K562 (cell line): ENCODE data around the gene TCF12. TPM values are rescaled to one million over a fixed set of nuclear protein-coding genes. Genes with fewer than 3 reads are reported as not detected.

Experiments used
- ATAC-seq: fragments of 200-7000 bp; cut with Tn5 transposase; 3 replicates; pipeline ENCODE4 v1.9.1; 2020; ENCODE audit warnings: moderate library complexity
- BruUV-seq: library from RNA; stranded (reverse); fragments of 400-500 nt; replicated peaks from 2 replicates; lab custom pipeline; 2021; lab: Mats Ljungman, UMichigan
- CTCF ChIA-PET: fragments of 300-600 bp; formaldehyde crosslinking; extraction: SDS; loops from one replicate; lab custom pipeline; 2021; ENCODE audit warnings: low intra/inter-chr PET ratio; lab: Yijun Ruan, JAX
- POLR2A ChIA-PET: fragments of 300-600, 350-650 bp; sonication (Branson Sonifier 250); formaldehyde crosslinking; extraction: SDS; loops from one replicate; lab custom pipeline; 2021; ENCODE audit warnings: antibody characterized with exemption, inconsistent platforms; lab: Yijun Ruan, JAX
- DNase-seq, 4 experiments: peaks; one replicate each; pipeline versions ENCODE4 v3.0.0 to v3.0.0-alpha.2; 2011 to 2018; ENCODE audit warnings: low spot score in 3 of 4, mixed read lengths in 3 of 4; ENCODE audit errors: extremely low read depth in 1 of 4
- FAIRE-seq: peaks from 2 replicates; lab custom pipeline; 2011; peaks lifted over from hg19 to GRCh38; lab: Jason Lieb, UNC
- H2AFZ ChIP-seq: 2 replicates; pipeline ENCODE4 v1.6.0; 2011; ENCODE audit warnings: low read depth, low read length, control low read depth, inconsistent platforms
- H3K27ac ChIP-seq: fragments of 200-600 bp; 3 replicates; pipeline ENCODE4 v1.8.0; 2011; ENCODE audit warnings: low read depth, mild to moderate bottlenecking, control low read depth, inconsistent platforms, low read length, moderate library complexity, mixed read lengths; ENCODE audit errors: extremely low read depth
- H3K27me3 ChIP-seq, 2 experiments: fragments of 300-600 bp in 1 of 2; 2 replicates in 1 of 2; 3 replicates in 1 of 2; pipeline versions ENCODE4 v1.6.0 to v1.8.0; 2011; ENCODE audit warnings: inconsistent platforms in 2 of 2, low read length in 2 of 2, mild to moderate bottlenecking in 1 of 2, mixed read lengths in 1 of 2, moderate library complexity in 1 of 2; ENCODE audit not compliant: control insufficient read depth in 2 of 2, insufficient read depth in 2 of 2
- H3K36me3 ChIP-seq: fragments of 300-600 bp; 3 replicates; pipeline ENCODE4 v1.8.0; 2011; ENCODE audit warnings: mild to moderate bottlenecking, low read length, inconsistent platforms; ENCODE audit not compliant: control insufficient read depth, insufficient read depth
- H3K4me1 ChIP-seq, 2 experiments: fragments of 200-600 bp in 1 of 2; replicated peaks in 1 of 2; 2 replicates in 1 of 2; 3 replicates in 1 of 2; pipeline versions ENCODE4 v1.5.1 to v1.8.0; 2011; ENCODE audit warnings: inconsistent platforms in 2 of 2, low read length in 2 of 2, mild to moderate bottlenecking in 1 of 2, mixed read lengths in 1 of 2, moderate library complexity in 1 of 2; ENCODE audit not compliant: control insufficient read depth in 2 of 2, insufficient read depth in 2 of 2
- H3K4me2 ChIP-seq: 2 replicates; pipeline ENCODE4 v1.6.1; 2011; ENCODE audit warnings: low read length, control low read depth, inconsistent platforms, mixed read lengths; ENCODE audit not compliant: insufficient read depth
- H3K4me3 ChIP-seq: fragments of 200-600 bp; sonication (generic), shearing (Covaris generic); 2 replicates; pipeline ENCODE4 v1.5.1; 2016; ENCODE audit warnings: control low read depth, inconsistent platforms
- H3K79me2 ChIP-seq: fragments of 200-600 bp; 3 replicates; pipeline ENCODE4 v1.8.0; 2011; ENCODE audit warnings: low read length, inconsistent platforms; ENCODE audit not compliant: control insufficient read depth, insufficient read depth
- H3K9ac ChIP-seq, 2 experiments: 2 replicates each; pipeline versions ENCODE4 v1.6.0 to v1.6.1; 2011; ENCODE audit warnings: low read depth in 2 of 2, low read length in 2 of 2, control low read depth in 1 of 2, inconsistent platforms in 1 of 2, mild to moderate bottlenecking in 1 of 2, mixed read lengths in 1 of 2; ENCODE audit not compliant: insufficient read depth in 1 of 2
- H3K9me1 ChIP-seq: one replicate; pipeline ENCODE4 v1.6.0; 2011; ENCODE audit warnings: inconsistent platforms, mild to moderate bottlenecking, low read length, moderate library complexity; ENCODE audit not compliant: control insufficient read depth, insufficient read depth
- H3K9me3 ChIP-seq: replicated peaks from 2 replicates; pipeline ENCODE4 v1.5.1; 2011; ENCODE audit warnings: low read depth, low read length, inconsistent platforms; ENCODE audit not compliant: control insufficient read depth, insufficient read depth
- H4K20me1 ChIP-seq: replicated peaks from 2 replicates; pipeline ENCODE4 v1.6.1; 2011; ENCODE audit warnings: low read length, inconsistent platforms, mixed read lengths; ENCODE audit not compliant: control insufficient read depth, insufficient read depth
- FIP1L1 ChIP-seq: fragments of 200-400 bp; formaldehyde crosslinking; IDR thresholded peaks from 2 replicates; pipeline ENCODE4 v1.6.1; 2018; ENCODE audit warnings: mild to moderate bottlenecking, low read depth, low read length; ENCODE audit not compliant: poor library complexity, severe bottlenecking
- NFATC3 ChIP-seq: fragments of 450-650 bp; IDR thresholded peaks from 2 replicates; pipeline ENCODE4 v1.6.1; 2017; ENCODE audit warnings: mild to moderate bottlenecking
- NFYB ChIP-seq: IDR thresholded peaks from 2 replicates; pipeline ENCODE4 v1.6.1; 2011; ENCODE audit warnings: mild to moderate bottlenecking, moderate library complexity; ENCODE audit not compliant: insufficient read length; ENCODE audit errors: extremely low read depth
- RBFOX2 ChIP-seq: fragments of 200-400 bp; formaldehyde crosslinking; IDR thresholded peaks from 2 replicates; pipeline ENCODE4 v1.6.1; 2017; ENCODE audit warnings: low read depth, mild to moderate bottlenecking, low read length, moderate library complexity
- SMAD4 ChIP-seq: fragments of 250-450 bp; sonication (Bioruptor Pico); conservative IDR thresholded peaks from 2 replicates; pipeline ENCODE4 v1.8.0; 2021; ENCODE audit warnings: inconsistent platforms, mild to moderate bottlenecking, moderate library complexity
- ZBTB17 ChIP-seq: fragments of 450-650 bp; formaldehyde crosslinking; IDR thresholded peaks from 2 replicates; pipeline ENCODE4 v1.4.0; 2020; ENCODE audit warnings: mild to moderate bottlenecking
- ZBTB33 ChIP-seq: sonication (generic); formaldehyde crosslinking; IDR thresholded peaks from 2 replicates; pipeline ENCODE4 v1.8.1; 2023; ENCODE audit warnings: mild to moderate bottlenecking, missing genetic modification reagents
- WGBS: fragments of 100-300 bp; shearing (Covaris generic); methylation state at CpG from one replicate; pipeline ENCODE4 v1.1.6; 2016; ENCODE audit warnings: low coverage, mixed read lengths; ENCODE audit not compliant: insufficient coverage; ENCODE audit errors: missing lambda C conversion rate; 5-methylcytosine and 5-hydroxymethylcytosine counted together
- in situ Hi-C: fragments of 300-500 bp; cut with MboI; formaldehyde crosslinking; loops from 4 replicates; pipeline ENCODE4 v1.15.0; 2018; ENCODE audit warnings: inconsistent platforms, mixed read lengths
- intact Hi-C: fragments of 100-400 bp; cut with micrococcal nuclease; formaldehyde crosslinking; loops from 2 replicates; pipeline ENCODE4 v1.14.2; 2022
- polyA plus RNA-seq, 8 experiments: library from polyadenylated mRNA; depleted of rRNA in 4 of 8; stranded (reverse) in 5 of 8; unstranded in 3 of 8; fragments of >200 nt; fragmentation: Nextera tagmentation in 2 of 8; fragmentation: Illumina TruSeq in 1 of 8; extraction: Ambion mirVana in 2 of 8; extraction: Trizol in 1 of 8; gene quantifications; 2 replicates each; pipeline versions ENCODE4 v1.2.1 to v1.2.3, GENCODE V29; 2011 to 2014; ENCODE audit warnings: inconsistent platforms in 1 of 8, missing spikeins in 1 of 8
- total RNA-seq, 7 experiments: library from RNA; depleted of rRNA in 6 of 7; stranded (reverse); fragments of >200 nt in 6 of 7; fragmentation: Illumina TruSeq in 2 of 7; extraction: Trizol in 2 of 7; gene quantifications; 2 replicates each; pipeline versions ENCODE4 v1.2.1 to v1.2.3, GENCODE V29; 2011 to 2021; ENCODE audit warnings: low replicate concordance in 1 of 7

TCF12 gene
- total and polyA plus RNA-seq, 9 of the 15 experiments (the other 6 are each of a cell fraction or from before 2014, with no cell fraction given): 10.5 to 132 (median 52.9) TPM

- Histone ChIP-seq H3K4me1 (peaks cover 0 to 23% of the 10 kb centered on the region in 2 experiments; a peak in 3 of 5 replicates), H3K4me3 (no peak overlapping the region), H3K79me2 (peaks cover 95% of the 10 kb centered on the region), H3K9me3 (no peaks in the 10 kb centered on the region), H3K4me2 (no peak overlapping the region), H3K27me3 (no peaks in the 10 kb centered on the region), H3K36me3 (peaks cover 52% of the 10 kb centered on the region), H4K20me1 (peaks cover 7% of the 10 kb centered on the region), H3K9ac (no peak overlapping the region), H2AFZ (no peak overlapping the region), H3K27ac (no peak overlapping the region; the same call in 2 of the 3 replicates), H3K9me1 (no peaks in the 10 kb centered on the region)
- CTCF ChIA-PET: no interaction called here
- DNase-seq (no peak), FAIRE-seq (no peak), ATAC-seq (no peak)
- no TSS peak for BruUV-seq
- in situ Hi-C loops: no loop called here
- intact Hi-C loops: no loop called here
- no peak for TF ChIP-seq SMAD4
- TF ChIP-seq RBFOX2: 0 out of 2 replicates have a peak, but pooled peaks have one; percentile 15
- TF ChIP-seq ZBTB17: no peak
- no peak for TF ChIP-seq FIP1L1
- TF ChIP-seq NFATC3: no peak
- TF ChIP-seq ZBTB33 (CRISPR knock-in tag): no peak
- TF ChIP-seq NFYB: no peak
- WGBS: 92% methylated on average over 3 of the region's 3 CpGs
- POLR2A ChIA-PET: interaction anchor here (1.0 to 4.8 kb wide), 5 partner anchors 10 to 38 kb away, joined by 3 to 26 read pairs (median 9); partner anchors contain the start of gene TCF12
Measured at GRCh38 chr15:56929933-56930332, 11.5 kb downstream of the TCF12 start.
